ENCODE measurements around the gene SCIMP. TPM values are rescaled to one million over a fixed set of nuclear protein-coding genes. Genes with fewer than 3 reads are reported as not detected.

Gene SCIMP
- total RNA-seq (2022; extraction: Qiagen RNA extraction; ENCODE audit: low read depth): not detected in 5 replicates

GRCh38 chr17:5234645-5235576 is at the start of gene SCIMP:
Gene SCIMP (minus strand): TSS chr17:5234860. CDS start chr17:5234755, 105 bp downstream.

GRCh38 chr17:5281814-5282641 is 47.4 kb upstream of the SCIMP start, which contains the start of gene RABEP1:
Gene RABEP1 (plus strand): TSS chr17:5282284. CDS start chr17:5282487, 203 bp downstream.

DNA sequence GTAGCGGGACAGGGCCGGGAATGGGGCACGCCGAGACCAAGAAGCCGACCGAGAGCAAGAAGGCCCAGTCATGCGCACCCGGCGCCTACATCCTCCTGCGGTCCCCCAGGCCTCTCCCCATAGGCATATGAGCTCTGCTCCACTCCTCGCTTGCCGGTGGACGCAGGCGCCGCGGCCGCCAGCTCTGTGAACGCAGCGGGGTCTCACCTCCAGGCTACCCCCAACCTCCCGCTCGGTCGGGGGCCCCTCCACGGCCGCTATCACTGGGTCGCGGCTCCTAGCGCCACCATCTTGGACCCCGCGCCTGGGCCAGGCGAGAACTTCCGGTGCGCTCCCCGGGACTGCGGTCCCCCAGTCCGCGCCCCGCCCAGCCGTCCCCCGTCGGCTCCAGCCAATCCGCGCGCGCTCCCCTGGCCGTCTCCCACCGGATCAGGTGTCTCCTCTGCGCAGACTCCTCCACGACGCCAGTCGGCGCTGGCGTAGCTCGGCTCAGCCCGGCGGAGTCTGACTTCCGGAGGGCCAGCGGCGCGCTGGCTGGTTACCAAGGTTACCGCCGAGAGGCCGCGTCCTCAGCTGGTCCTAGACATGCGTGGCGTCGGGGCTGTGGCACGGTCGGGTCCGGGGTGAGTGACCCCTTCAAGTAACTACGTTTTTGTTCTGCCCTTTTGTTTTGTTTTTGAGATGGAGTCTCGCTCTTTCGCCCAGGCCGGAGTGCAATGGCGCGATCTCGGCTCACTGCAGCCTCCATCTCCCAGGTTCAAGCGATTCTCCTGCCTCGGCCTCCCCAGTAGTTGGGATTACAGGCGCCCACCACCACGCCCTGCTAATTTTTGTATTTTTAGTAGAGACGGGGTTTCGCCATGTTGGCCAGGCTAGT is 42.9 kb downstream of the SCIMP start, which contains the start of gene ZNF594:
Gene ZNF594, minus strand, starts transcription at position 328 of the 877 bp plus-strand sequence. CDS start 7,612 bp downstream, outside the sequence.

Other genes with a start within 250 kb of the SCIMP start
- 20.9 to 36.6 TPM (median 32.9 TPM) in 5 replicates for gene CAMTA2, start 247.2 kb downstream of the SCIMP start, total RNA-seq (2022; extraction: Qiagen RNA extraction; ENCODE audit: low read depth)
- gene INCA1, start 237.3 kb downstream of the SCIMP start, total RNA-seq (2022; extraction: Qiagen RNA extraction; ENCODE audit: low read depth): 1.4 to 3.1 TPM (median 1.6 TPM) in 5 replicates
- gene KIF1C, start 236.9 kb downstream of the SCIMP start, total RNA-seq (2022; extraction: Qiagen RNA extraction; ENCODE audit: low read depth): 100 to 115 TPM (median 110 TPM) in 5 replicates
- gene SLC52A1, start 199.4 kb downstream of the SCIMP start, total RNA-seq (2022; extraction: Qiagen RNA extraction; ENCODE audit: low read depth): 0.41 to 1.00 TPM (median 0.51 TPM) in 5 replicates
- gene ZFP3, start 156.4 kb downstream of the SCIMP start, total RNA-seq (2022; extraction: Qiagen RNA extraction; ENCODE audit: low read depth): 0.71 to 0.99 TPM (median 0.95 TPM) in 5 replicates
- gene ZNF232, start 123.0 kb downstream of the SCIMP start, total RNA-seq (2022; extraction: Qiagen RNA extraction; ENCODE audit: low read depth): 4.5 to 5.0 TPM (median 4.6 TPM) in 5 replicates
- gene USP6, start 118.8 kb downstream of the SCIMP start, total RNA-seq (2022; extraction: Qiagen RNA extraction; ENCODE audit: low read depth): 0.02 to 0.05 TPM (median 0.03 TPM) in 3 of 5 replicates, not detected in the others
- gene ZNF594, start 43.0 kb downstream of the SCIMP start, total RNA-seq (2022; extraction: Qiagen RNA extraction; ENCODE audit: low read depth): 0.90 to 1.9 TPM (median 1.6 TPM) in 5 replicates
- 38.7 to 47.0 TPM (median 42.5 TPM) in 5 replicates for gene RABEP1, start 47.4 kb upstream of the SCIMP start, total RNA-seq (2022; extraction: Qiagen RNA extraction; ENCODE audit: low read depth)
- 82.9 to 123 TPM (median 93.9 TPM) in 5 replicates for gene NUP88, start 184.8 kb upstream of the SCIMP start, total RNA-seq (2022; extraction: Qiagen RNA extraction; ENCODE audit: low read depth)
- gene RPAIN, start 185.3 kb upstream of the SCIMP start, total RNA-seq (2022; extraction: Qiagen RNA extraction; ENCODE audit: low read depth): 34.3 to 46.6 TPM (median 38.9 TPM) in 5 replicates
- 528 to 692 TPM (median 587 TPM) in 5 replicates for gene C1QBP, start 204.3 kb upstream of the SCIMP start, total RNA-seq (2022; extraction: Qiagen RNA extraction; ENCODE audit: low read depth)
- 22.2 to 31.3 TPM (median 29.0 TPM) in 5 replicates for gene DHX33, start 234.1 kb upstream of the SCIMP start, total RNA-seq (2022; extraction: Qiagen RNA extraction; ENCODE audit: low read depth)

Measured in A549 treated with RU486 at 1 μM for 4 hours (cell line).